LNCaP clone FGC (cell line): Measurements from ENCODE around the gene CCL22.

Experiments used
- DNase-seq: peaks from one replicate; pipeline ENCODE4 v3.0.0-alpha.2; 2011; ENCODE audit warnings: low read depth
- H3K4me3 ChIP-seq: 2 replicates; pipeline ENCODE4 v1.5.1; 2011; ENCODE audit warnings: mild to moderate bottlenecking, low read depth, low read length, control low read depth
- TF ChIP-seq, protein P1 (sequence below): IDR thresholded peaks from 2 replicates; pipeline ENCODE4 v1.5.1; 2012; ENCODE audit warnings: mild to moderate bottlenecking; ENCODE audit not compliant: control insufficient read depth, insufficient read depth; ENCODE audit errors: extremely low read depth

CCL22 gene

DNA sequence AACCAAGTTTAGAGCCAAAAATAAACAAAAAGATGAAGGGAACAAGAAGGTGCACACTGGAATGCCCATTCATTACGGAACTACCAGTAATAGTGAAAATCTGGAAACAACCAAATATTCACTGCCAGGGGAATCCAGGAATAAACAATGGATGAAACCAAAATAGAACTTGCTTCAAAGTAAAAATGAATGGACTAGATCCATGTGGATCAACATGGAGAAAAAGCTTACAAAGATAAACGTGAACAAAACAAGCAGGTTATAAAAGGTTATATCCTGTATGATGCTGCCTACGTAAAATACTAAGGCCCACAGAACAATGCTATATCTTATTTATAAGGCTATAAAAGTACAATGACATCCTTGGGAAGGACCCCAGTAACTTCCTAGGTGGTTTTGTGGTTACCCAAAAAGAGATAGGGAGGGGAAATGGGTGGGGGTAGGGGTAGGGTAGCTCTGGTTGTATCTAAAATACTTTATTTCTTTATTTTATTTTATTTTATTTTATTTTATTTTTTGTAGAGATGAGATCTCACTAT lies 12.8 kb upstream of the CCL22 start:
- DNase-seq: no peak
- TF ChIP-seq, protein P1, sequence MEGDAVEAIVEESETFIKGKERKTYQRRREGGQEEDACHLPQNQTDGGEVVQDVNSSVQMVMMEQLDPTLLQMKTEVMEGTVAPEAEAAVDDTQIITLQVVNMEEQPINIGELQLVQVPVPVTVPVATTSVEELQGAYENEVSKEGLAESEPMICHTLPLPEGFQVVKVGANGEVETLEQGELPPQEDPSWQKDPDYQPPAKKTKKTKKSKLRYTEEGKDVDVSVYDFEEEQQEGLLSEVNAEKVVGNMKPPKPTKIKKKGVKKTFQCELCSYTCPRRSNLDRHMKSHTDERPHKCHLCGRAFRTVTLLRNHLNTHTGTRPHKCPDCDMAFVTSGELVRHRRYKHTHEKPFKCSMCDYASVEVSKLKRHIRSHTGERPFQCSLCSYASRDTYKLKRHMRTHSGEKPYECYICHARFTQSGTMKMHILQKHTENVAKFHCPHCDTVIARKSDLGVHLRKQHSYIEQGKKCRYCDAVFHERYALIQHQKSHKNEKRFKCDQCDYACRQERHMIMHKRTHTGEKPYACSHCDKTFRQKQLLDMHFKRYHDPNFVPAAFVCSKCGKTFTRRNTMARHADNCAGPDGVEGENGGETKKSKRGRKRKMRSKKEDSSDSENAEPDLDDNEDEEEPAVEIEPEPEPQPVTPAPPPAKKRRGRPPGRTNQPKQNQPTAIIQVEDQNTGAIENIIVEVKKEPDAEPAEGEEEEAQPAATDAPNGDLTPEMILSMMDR: no peak
- no peak overlapping the region for H3K4me3 ChIP-seq

DNA sequence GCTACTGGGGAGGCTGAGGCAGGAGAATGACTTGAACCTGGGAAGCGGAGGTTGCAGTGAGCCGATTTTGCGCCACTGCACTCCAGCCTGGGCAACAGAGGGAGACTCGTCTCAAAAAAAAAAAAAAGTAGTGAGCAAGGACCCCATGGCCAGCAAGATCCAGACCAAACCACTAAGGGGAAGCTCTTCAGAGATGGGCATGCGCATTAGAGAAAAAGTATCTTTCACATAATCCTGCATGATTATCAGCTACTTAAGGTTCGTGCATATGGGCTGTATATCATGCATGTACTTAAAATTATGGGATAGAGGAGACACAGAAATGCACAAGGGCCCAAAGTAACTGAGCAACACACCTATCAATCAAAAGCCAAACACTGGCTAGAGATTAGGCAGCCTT lies 10.7 kb upstream of the CCL22 start:
- TF ChIP-seq, protein P1: no peak
- no peak for DNase-seq

DNA sequence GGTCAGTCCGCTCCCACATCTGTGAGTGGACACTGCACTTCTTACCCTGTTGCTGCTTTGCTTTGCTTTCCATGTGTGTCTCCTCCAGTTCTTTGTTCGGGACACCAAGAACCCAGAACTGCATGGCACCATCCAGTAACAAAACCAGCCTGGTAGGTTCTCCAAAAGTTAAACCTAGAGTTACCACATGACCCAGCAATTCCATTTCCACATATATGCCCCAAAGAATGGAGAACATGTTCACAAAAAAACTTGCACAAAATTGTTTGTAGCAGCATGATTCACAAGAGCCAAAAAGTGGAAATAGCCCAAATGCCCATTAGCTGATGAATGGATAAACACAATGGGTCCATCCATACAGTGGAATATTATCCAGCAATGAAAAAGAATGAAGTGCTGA lies 10.3 kb upstream of the CCL22 start:
- H3K4me3 ChIP-seq: no peak overlapping the region
- DNase-seq: no peak
- TF ChIP-seq, protein P1: no peak

More for the DNA sequence above, 10.7 kb upstream of the CCL22 start:
- H3K4me3 ChIP-seq: no peak overlapping the region

DNA sequence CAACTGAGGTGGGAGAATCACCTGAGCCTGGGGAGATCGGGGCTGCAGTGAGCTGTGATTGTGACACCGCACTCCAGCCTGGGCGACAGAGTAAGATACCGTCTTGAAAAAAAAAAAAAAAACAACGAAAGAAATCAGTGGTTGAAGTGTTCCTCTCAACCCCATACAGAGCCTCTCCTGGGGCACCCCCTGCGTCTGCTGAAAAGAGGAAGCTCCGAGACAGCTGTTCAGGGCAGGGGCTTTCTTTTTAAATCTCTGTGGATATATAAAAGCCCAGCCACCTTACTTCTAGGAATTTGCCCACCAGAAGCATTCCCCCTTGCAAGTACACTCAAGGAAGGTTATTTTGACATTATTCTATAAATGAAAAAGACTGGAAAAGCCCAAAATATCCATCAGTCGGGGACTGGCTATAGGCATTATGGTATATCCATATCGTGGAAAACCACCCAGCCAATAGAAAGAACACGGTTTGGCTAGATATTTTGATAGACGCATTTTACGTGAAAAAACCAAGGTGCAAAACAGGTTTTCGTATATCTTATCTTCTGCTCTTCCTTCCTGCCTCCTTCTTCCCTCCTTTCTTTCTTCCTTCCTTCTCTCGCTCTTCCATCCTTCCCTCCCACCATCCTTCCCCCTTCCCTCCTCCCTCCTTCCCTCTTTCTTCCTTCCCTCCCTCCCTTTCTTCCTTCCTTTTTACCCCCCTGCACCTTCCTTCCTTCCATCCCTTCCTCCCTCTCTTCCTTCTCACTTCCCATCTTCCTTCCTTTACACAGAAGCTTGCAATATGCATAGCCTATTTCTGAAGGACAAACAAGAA lies 9.2 kb upstream of the CCL22 start:
- no peak for DNase-seq
- H3K4me3 ChIP-seq: no peak overlapping the region
- TF ChIP-seq, protein P1: no peak

DNA sequence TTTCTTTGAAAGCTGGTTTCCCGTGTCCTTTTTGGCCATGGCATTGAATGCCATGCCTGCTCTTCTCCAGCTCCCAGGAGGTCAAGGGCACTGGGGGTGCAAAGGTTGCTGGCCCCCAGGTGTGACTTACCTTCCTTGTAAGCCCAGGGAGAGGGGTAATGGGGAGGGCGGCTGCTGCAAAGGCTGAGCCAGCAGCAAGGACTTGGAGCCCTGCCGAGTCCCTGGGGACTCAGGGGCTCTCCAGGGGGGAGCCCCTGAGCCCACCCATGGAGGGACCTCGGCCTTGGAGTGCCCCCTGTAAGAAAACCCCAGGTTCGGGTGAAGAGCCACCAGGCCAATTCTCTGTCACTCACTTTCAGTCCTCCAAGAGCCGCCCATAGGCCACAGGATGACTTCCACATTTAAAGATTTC lies 5.9 kb upstream of the CCL22 start:
- no peak for DNase-seq
- TF ChIP-seq, protein P1: no peak
- H3K4me3 ChIP-seq: no peak overlapping the region

DNA sequence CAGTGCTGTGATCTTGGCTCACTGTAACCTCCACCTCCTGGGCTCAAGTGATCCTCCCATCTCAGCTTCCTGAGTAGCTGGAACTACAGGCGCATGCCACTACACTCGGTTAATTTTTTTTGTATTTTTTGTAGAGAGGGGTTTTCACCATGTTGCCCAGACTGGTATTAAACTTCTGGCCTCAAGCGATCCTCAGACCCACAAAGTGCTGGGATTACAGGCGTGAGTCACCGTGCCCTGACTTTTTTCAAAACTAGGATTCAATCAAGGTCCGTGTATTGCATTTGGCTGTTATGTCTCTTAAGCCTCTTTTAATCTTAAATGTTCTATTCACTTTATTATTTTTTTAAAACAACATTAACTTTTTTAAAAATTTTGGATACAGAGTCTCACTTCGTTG lies 4.3 kb upstream of the CCL22 start:
- TF ChIP-seq, protein P1: no peak
- no peak for DNase-seq

More for the DNA sequence above, 4.3 kb upstream of the CCL22 start:
- H3K4me3 ChIP-seq: no peak overlapping the region
